Type B pancreatic cell (in vitro differentiated cells): ENCODE results near the gene IRF4. TPM values are rescaled to one million over a fixed set of nuclear protein-coding genes. Genes with fewer than 3 reads are reported as not detected.

Experiments used
- DNase-seq: peaks from one replicate; pipeline ENCODE4 v3.0.0; 2021; ENCODE audit warnings: mixed read lengths; ENCODE audit not compliant: unreplicated experiment; ENCODE audit errors: extremely low spot score
- H3K27ac Mint-ChIP-seq: 2 replicates; pipeline ENCODE4 v1.8.0; 2021; ENCODE audit warnings: mild to moderate bottlenecking, mixed read lengths
- H3K27me3 Mint-ChIP-seq: 2 replicates; pipeline ENCODE4 v1.8.0; 2021; ENCODE audit warnings: mixed read lengths
- H3K36me3 Mint-ChIP-seq: 2 replicates; pipeline ENCODE4 v1.8.0; 2021; ENCODE audit warnings: mixed read lengths
- H3K4me1 Mint-ChIP-seq: one replicate; pipeline ENCODE4 v1.8.0; 2021; ENCODE audit warnings: mixed read lengths; ENCODE audit not compliant: unreplicated experiment
- H3K4me3 Mint-ChIP-seq: 2 replicates; pipeline ENCODE4 v1.8.0; 2021; ENCODE audit warnings: mild to moderate bottlenecking, mixed read lengths
- H3K9me3 Mint-ChIP-seq: 2 replicates; pipeline ENCODE4 v1.8.0; 2021; ENCODE audit warnings: mixed read lengths
- CTCF ChIP-seq: fragments of 200-600 bp; sonication (generic); conservative IDR thresholded peaks from 2 replicates; pipeline ENCODE4 v1.5.0; 2021; ENCODE audit warnings: antibody characterized with exemption, mild to moderate bottlenecking
- total RNA-seq: library from RNA; stranded (reverse); gene quantifications from 2 replicates; pipeline ENCODE4 v1.2.1, GENCODE V29; 2021; ENCODE audit warnings: low replicate concordance

Gene IRF4
- total RNA-seq, 1 donor from 2014 or later = 1.7 TPM

DNA sequence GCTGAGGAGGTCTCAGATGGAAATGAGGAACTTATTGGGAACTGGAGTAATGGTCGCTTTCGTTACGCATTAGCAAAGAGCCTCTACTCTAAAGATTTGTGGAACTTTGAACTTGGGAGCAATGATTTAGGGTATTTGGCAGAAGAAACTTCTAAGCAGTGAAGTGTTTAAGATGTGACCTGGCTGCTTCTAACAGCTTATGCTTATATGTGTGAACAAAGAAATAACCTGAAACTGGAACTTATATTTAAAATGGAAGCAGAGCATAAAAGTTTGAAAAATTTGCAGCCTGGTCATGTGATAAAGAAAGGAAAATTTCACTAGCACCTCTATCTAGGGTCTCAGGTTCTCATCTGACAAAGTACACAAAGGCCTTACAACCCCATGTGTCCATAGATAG lies 23.5 kb downstream of the IRF4 start:
- Mint-ChIP-seq H3K9me3 (no peaks in the 10 kb centered on the region), H3K27ac (no peak overlapping the region), H3K4me3 (no peak overlapping the region), H3K4me1 (peaks cover 3% of the 10 kb centered on the region), H3K27me3 (peaks cover 41% of the 10 kb centered on the region), H3K36me3 (no peaks in the 10 kb centered on the region)
- DNase-seq = no peak
- no peak for TF ChIP-seq CTCF

DNA sequence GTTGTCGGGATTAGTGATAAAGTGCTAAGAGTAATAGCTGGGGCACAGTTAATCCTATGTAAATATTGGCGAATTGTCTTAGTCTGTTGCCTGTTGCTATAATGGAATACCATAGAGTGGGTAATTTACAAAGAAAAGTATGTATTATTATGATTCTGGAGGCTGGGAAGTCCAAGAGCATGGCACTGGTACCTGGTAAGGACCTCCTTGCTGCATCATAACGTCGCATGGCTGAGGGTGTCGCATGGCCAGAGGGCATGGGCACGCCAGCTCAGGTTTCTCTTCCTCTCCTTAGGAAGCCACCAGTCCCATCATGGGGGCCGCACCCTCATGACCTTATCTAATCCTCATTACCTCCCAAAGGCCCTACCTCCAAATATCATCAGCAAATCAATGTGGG lies 29.7 kb downstream of the IRF4 start:
- TF ChIP-seq CTCF = no peak
- no peaks in the 10 kb centered on the region for H3K36me3 Mint-ChIP-seq
- no peak for DNase-seq
- no peak overlapping the region for H3K27ac Mint-ChIP-seq
- peaks cover 4% of the 10 kb centered on the region for H3K4me1 Mint-ChIP-seq
- H3K4me3 Mint-ChIP-seq = no peak overlapping the region
- H3K9me3 Mint-ChIP-seq = no peaks in the 10 kb centered on the region
- peaks cover 15% of the 10 kb centered on the region for H3K27me3 Mint-ChIP-seq

- TF ChIP-seq CTCF = no peak
- DNase-seq = no peak
- Mint-ChIP-seq H3K36me3 (no peaks in the 10 kb centered on the region), H3K27ac (no peak overlapping the region), H3K4me1 (peaks cover 4% of the 10 kb centered on the region), H3K4me3 (no peak overlapping the region), H3K9me3 (no peaks in the 10 kb centered on the region), H3K27me3 (peaks cover 8% of the 10 kb centered on the region)
Measured at GRCh38 chr6:422433-423054, 31.0 kb downstream of the IRF4 start.

- DNase-seq = no peak
- H3K36me3 Mint-ChIP-seq = no peaks in the 10 kb centered on the region
- peaks cover 7% of the 10 kb centered on the region for H3K27me3 Mint-ChIP-seq
- no peaks in the 10 kb centered on the region for H3K9me3 Mint-ChIP-seq
- no peak for TF ChIP-seq CTCF
- no peak overlapping the region for H3K27ac Mint-ChIP-seq
- H3K4me3 Mint-ChIP-seq = no peak overlapping the region
- H3K4me1 Mint-ChIP-seq = peaks cover 4% of the 10 kb centered on the region
Measured at GRCh38 chr6:423055-423798, 31.7 kb downstream of the IRF4 start.

GRCh38 chr6:423799-424345 lies 32.3 kb downstream of the IRF4 start:
- H3K4me3 Mint-ChIP-seq = no peak overlapping the region
- peaks cover 4% of the 10 kb centered on the region for H3K4me1 Mint-ChIP-seq
- H3K9me3 Mint-ChIP-seq = no peaks in the 10 kb centered on the region

More at GRCh38 chr6:423799-424345, 32.3 kb downstream of the IRF4 start:
- no peak for DNase-seq
- Mint-ChIP-seq H3K36me3 (no peaks in the 10 kb centered on the region), H3K27me3 (peaks cover 9% of the 10 kb centered on the region), H3K27ac (no peak overlapping the region)
- TF ChIP-seq CTCF = no peak
